SK-N-SH (cell line): Measurements from ENCODE around the gene NFIX. TPM values are rescaled to one million over a fixed set of nuclear protein-coding genes. Genes with fewer than 3 reads are reported as not detected.
A peak's percentile ranks its signal among the peaks of the same experiment; 100 is the strongest.

Experiments
- CTCF ChIA-PET: fragments of 300-600, 350-600 bp; formaldehyde crosslinking; extraction: SDS; loops from one replicate; lab custom pipeline; 2021; lab: Yijun Ruan, JAX
- POLR2A ChIA-PET: fragments of 350-600 bp; sonication (Branson Sonifier 250); formaldehyde crosslinking; extraction: SDS; loops from one replicate; lab custom pipeline; 2020; ENCODE audit warnings: antibody characterized with exemption, inconsistent platforms; lab: Yijun Ruan, JAX
- DNase-seq: peaks from one replicate; pipeline ENCODE4 v3.0.0; 2012
- H2AFZ ChIP-seq: fragments of 200-600 bp; sonication (generic); 2 replicates; pipeline ENCODE4 v1.8.1; 2016; ENCODE audit warnings: antibody characterized with exemption, mild to moderate bottlenecking, low read depth
- H3F3A ChIP-seq: fragments of 200-600 bp; sonication (generic); replicated peaks from 2 replicates; pipeline ENCODE3; 2016; ENCODE audit warnings: antibody characterized with exemption, mild to moderate bottlenecking; ENCODE audit not compliant: insufficient read depth
- H3K27ac ChIP-seq, 2 experiments: fragments of 200-500 bp in 1 of 2; fragments of 200-600 bp in 1 of 2; sonication (Bioruptor generic) in 1 of 2; sonication (generic), shearing (Covaris generic) in 1 of 2; 2 replicates each; pipeline versions ENCODE4 v1.5.1 to v1.6.1; 2014 to 2016; ENCODE audit warnings: low read depth in 2 of 2, inconsistent platforms in 1 of 2, low read length in 1 of 2, mild to moderate bottlenecking in 1 of 2, mixed read lengths in 1 of 2
- H3K27me3 ChIP-seq: fragments of 200-600 bp; sonication (generic), shearing (Covaris generic); 2 replicates; pipeline ENCODE4 v1.6.1; 2016; ENCODE audit warnings: mixed run types; ENCODE audit not compliant: insufficient read depth
- H3K36me3 ChIP-seq, 2 experiments: fragments of 200-500 bp in 1 of 2; fragments of 200-600 bp in 1 of 2; sonication (Bioruptor generic) in 1 of 2; sonication (generic) in 1 of 2; replicated peaks in 1 of 2; 2 replicates each; pipeline versions ENCODE3 to v1.5.1; 2014 to 2016; ENCODE audit warnings: low read length in 1 of 2, mild to moderate bottlenecking in 1 of 2; ENCODE audit not compliant: insufficient read depth in 2 of 2, control insufficient read depth in 1 of 2
- H3K4me1 ChIP-seq, 2 experiments: fragments of 200-500 bp in 1 of 2; fragments of 200-600 bp in 1 of 2; sonication (Bioruptor generic) in 1 of 2; sonication (generic), shearing (Covaris generic) in 1 of 2; 2 replicates each; pipeline versions ENCODE4 v1.5.1 to v1.6.1; 2014 to 2016; ENCODE audit warnings: low read depth in 1 of 2, low read length in 1 of 2, mixed run types in 1 of 2; ENCODE audit not compliant: insufficient read depth in 2 of 2, control insufficient read depth in 1 of 2
- H3K4me2 ChIP-seq: fragments of 200-600 bp; sonication (generic), shearing (Covaris generic); 2 replicates; pipeline ENCODE4 v1.6.1; 2017; ENCODE audit warnings: mixed run types
- H3K4me3 ChIP-seq, 2 experiments: fragments of 200-500 bp in 1 of 2; fragments of 200-600 bp in 1 of 2; sonication (Bioruptor generic) in 1 of 2; sonication (generic), shearing (Covaris generic) in 1 of 2; 2 replicates each; pipeline versions ENCODE4 v1.5.1 to v1.8.1; 2014 to 2016; ENCODE audit warnings: low read depth in 2 of 2, inconsistent platforms in 1 of 2, low read length in 1 of 2, mild to moderate bottlenecking in 1 of 2, mixed read lengths in 1 of 2, moderate library complexity in 1 of 2
- H3K79me2 ChIP-seq: fragments of 200-600 bp; sonication (generic); 2 replicates; pipeline ENCODE4 v1.8.1; 2017; ENCODE audit warnings: mild to moderate bottlenecking; ENCODE audit not compliant: insufficient read depth
- H3K9ac ChIP-seq: fragments of 200-600 bp; sonication (generic); 2 replicates; pipeline ENCODE4 v1.6.1; 2017; ENCODE audit warnings: mixed run types
- H3K9me2 ChIP-seq: fragments of 200-600 bp; sonication (generic); 2 replicates; pipeline ENCODE4 v1.6.1; 2017; ENCODE audit warnings: mixed run types
- H3K9me3 ChIP-seq: fragments of 200-600 bp; sonication (generic); 2 replicates; pipeline ENCODE4 v1.6.1; 2017; ENCODE audit warnings: mixed run types, mild to moderate bottlenecking, moderate library complexity
- H4K20me1 ChIP-seq: fragments of 200-600 bp; sonication (generic); 2 replicates; pipeline ENCODE4 v1.6.1; 2017; ENCODE audit warnings: mild to moderate bottlenecking, mixed run types; ENCODE audit not compliant: insufficient read depth
- ELF1 ChIP-seq: IDR thresholded peaks from 2 replicates; pipeline ENCODE4 v1.4.0; 2012
- FOXM1 ChIP-seq: IDR thresholded peaks from 2 replicates; pipeline ENCODE4 v1.4.0; 2012; ENCODE audit warnings: low read depth, mild to moderate bottlenecking
- GABPA ChIP-seq: IDR thresholded peaks from 2 replicates; pipeline ENCODE4 v1.4.0; 2012; ENCODE audit warnings: low read depth, mild to moderate bottlenecking
- JUND ChIP-seq: IDR thresholded peaks from 2 replicates; pipeline ENCODE4 v1.4.0; 2012
- MEF2A ChIP-seq: IDR thresholded peaks from 2 replicates; pipeline ENCODE4 v1.4.0; 2012; ENCODE audit warnings: low read depth, borderline replicate concordance
- MXI1 ChIP-seq: IDR thresholded peaks from 2 replicates; pipeline ENCODE4 v1.6.1; 2012; ENCODE audit warnings: mild to moderate bottlenecking, low read depth, low read length, improper control_type of control experiment
- RCOR1 ChIP-seq: fragments of 150-350 bp; IDR thresholded peaks from 2 replicates; pipeline ENCODE4 v1.6.1; 2017; ENCODE audit warnings: antibody characterized with exemption, low read length
- REST ChIP-seq: IDR thresholded peaks from 2 replicates; pipeline ENCODE4 v1.6.1; 2012; ENCODE audit warnings: mild to moderate bottlenecking, low read depth, low read length, moderate library complexity
- RFX5 ChIP-seq: IDR thresholded peaks from 2 replicates; pipeline ENCODE4 v1.6.1; 2012; ENCODE audit warnings: mild to moderate bottlenecking, improper control_type of control experiment, low read length
- TCF12 ChIP-seq: IDR thresholded peaks from 2 replicates; pipeline ENCODE4 v1.4.0; 2012
- TEAD4 ChIP-seq: IDR thresholded peaks from 2 replicates; pipeline ENCODE4 v1.4.0; 2012; ENCODE audit warnings: mild to moderate bottlenecking, borderline replicate concordance; ENCODE audit not compliant: insufficient read depth
- WGBS: methylation state at CpG from one replicate; pipeline ENCODE4 v1.1.6; 2017; ENCODE audit warnings: low lambda C conversion rate; 5-methylcytosine and 5-hydroxymethylcytosine counted together
- polyA plus RNA-seq, 3 experiments: library from polyadenylated mRNA; depleted of rRNA; stranded (reverse); fragments of >200 nt; gene quantifications; 2 replicates each; pipeline ENCODE4 v1.2.3, GENCODE V29; 2012
- TF ChIP-seq, protein P1 (sequence below): fragments of 150-350 bp; IDR thresholded peaks from 2 replicates; pipeline ENCODE4 v1.6.1; 2016; ENCODE audit warnings: mild to moderate bottlenecking, low read depth, low read length

Gene NFIX
- polyA plus RNA-seq, 1 of the 3 experiments (the other 2 are of a cell fraction) = 14.8 TPM

GRCh38 chr19:13066226-13066625 lies 71.0 kb downstream of the NFIX start:
- 89% methylated on average over 5 of the region's 5 CpGs for WGBS
- peaks cover 7% of the 10 kb centered on the region for H3F3A ChIP-seq
- no peak for DNase-seq
- TF ChIP-seq ELF1 (no peak), MXI1 (no peak), REST (no peak), MEF2A (no peak), TCF12 (no peak), RFX5 (no peak), FOXM1 (no peak), TEAD4 (no peak), RCOR1 (no peak)
- TF ChIP-seq, protein P1, sequence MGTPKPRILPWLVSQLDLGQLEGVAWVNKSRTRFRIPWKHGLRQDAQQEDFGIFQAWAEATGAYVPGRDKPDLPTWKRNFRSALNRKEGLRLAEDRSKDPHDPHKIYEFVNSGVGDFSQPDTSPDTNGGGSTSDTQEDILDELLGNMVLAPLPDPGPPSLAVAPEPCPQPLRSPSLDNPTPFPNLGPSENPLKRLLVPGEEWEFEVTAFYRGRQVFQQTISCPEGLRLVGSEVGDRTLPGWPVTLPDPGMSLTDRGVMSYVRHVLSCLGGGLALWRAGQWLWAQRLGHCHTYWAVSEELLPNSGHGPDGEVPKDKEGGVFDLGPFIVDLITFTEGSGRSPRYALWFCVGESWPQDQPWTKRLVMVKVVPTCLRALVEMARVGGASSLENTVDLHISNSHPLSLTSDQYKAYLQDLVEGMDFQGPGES = no peak
- TF ChIP-seq, all 33 proteins: peak for 0
- Histone ChIP-seq H3K27ac (peak overlapping the region in 1 of 2 experiments; percentile 30; a peak in 1 of 4 replicates), H3K27me3 (no peaks in the 10 kb centered on the region), H3K4me3 (no peak overlapping the region), H3K36me3 (no peaks in the 10 kb centered on the region), H3K9ac (no peak overlapping the region), H3K4me1 (peaks cover 8 to 84% of the 10 kb centered on the region in 2 experiments), H3K9me2 (no peaks in the 10 kb centered on the region), H3K4me2 (no peak overlapping the region), H4K20me1 (no peaks in the 10 kb centered on the region), H3K79me2 (peaks cover 42% of the 10 kb centered on the region), H2AFZ (no peak overlapping the region), H3K9me3 (no peaks in the 10 kb centered on the region)
- ChIA-PET POLR2A (no interaction called here), CTCF (interaction anchor here (0.8 to 35.2 kb wide), 3 partner anchors 11 to 101 kb away, joined by 3 to 506 read pairs (median 8); no protein-coding TSS in a partner anchor)

DNA sequence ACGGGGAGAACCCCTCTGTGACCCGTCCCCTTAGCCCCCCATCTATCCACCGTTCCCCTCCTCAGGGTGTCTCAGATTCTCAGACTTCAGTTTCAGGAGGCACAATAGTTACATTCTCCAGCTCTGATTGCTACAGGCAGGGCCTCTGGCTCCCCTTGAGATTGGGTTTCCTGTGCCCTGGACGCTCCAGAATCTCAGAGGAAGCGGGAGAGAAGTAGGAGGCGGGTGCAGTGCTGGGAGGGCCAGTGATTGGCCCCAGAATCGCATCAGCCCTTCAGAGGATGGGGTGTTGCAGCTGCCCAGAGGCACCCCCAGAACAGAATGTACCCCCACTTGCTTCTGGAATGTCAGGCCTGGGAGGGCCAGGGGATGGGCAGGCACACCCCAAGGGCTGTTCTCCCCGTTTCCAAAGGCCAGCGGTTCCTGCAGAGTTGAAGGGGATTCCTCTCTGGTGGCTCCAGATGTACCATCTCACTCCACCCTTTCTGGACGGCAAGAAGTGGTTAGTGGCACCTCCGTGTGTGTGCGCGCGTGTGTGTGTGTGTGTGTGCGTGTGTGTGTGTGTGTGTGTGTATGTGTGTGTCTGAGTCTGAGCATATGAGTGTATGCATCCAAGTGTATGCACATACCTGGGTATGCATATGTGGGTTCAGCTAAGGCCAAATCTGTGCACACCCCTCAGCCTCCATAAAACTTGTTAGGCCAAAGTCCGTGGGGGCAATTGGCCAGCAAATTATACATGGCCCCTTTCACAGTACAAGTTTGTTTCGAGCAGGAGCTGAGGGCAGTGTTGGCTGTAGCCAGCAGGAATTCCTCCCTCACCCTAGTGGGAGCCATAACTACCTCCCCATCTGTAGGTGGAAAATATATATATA lies 71.9 kb downstream of the NFIX start:
- no peak overlapping the region for H3K9ac ChIP-seq
- H3K79me2 ChIP-seq = peaks cover 34% of the 10 kb centered on the region
- 92% methylated on average over 9 of the region's 17 CpGs for WGBS
- H3K9me2 ChIP-seq = no peaks in the 10 kb centered on the region
- H3K4me2 ChIP-seq = no peak overlapping the region
- TF ChIP-seq GABPA = no peak
- TF ChIP-seq JUND = no peak
- POLR2A ChIA-PET = no interaction called here
- CTCF ChIA-PET = interaction anchor here (1.0 to 35.2 kb wide), 8 partner anchors 8 to 102 kb away, joined by 3 to 506 read pairs (median 16); no protein-coding TSS in a partner anchor
- H3K27ac ChIP-seq = no peak overlapping the region; a peak in 1 of 4 replicates
- H3K36me3 ChIP-seq = no peaks in the 10 kb centered on the region
- no peaks in the 10 kb centered on the region for H4K20me1 ChIP-seq
- DNase-seq = no peak
- H3K4me1 ChIP-seq = peaks cover 8 to 85% of the 10 kb centered on the region in 2 experiments; a peak in 2 of 4 replicates
- H3K27me3 ChIP-seq = no peaks in the 10 kb centered on the region
- no peak overlapping the region for H2AFZ ChIP-seq
- H3F3A ChIP-seq = peaks cover 3% of the 10 kb centered on the region
- H3K4me3 ChIP-seq = no peak overlapping the region
- no peaks in the 10 kb centered on the region for H3K9me3 ChIP-seq
